Esophagus muscularis mucosa (tissue), 4 donors: Measurements from ENCODE around the gene SLC24A3. TPM values are rescaled to one million over a fixed set of nuclear protein-coding genes. Genes with fewer than 3 reads are reported as not detected.

Experiments
- DNase-seq: peaks from one replicate; pipeline ENCODE4 v3.0.0-alpha.2; 2017; ENCODE audit errors: extremely low spot score
- H3K27ac ChIP-seq, 4 donors: fragments of 200-600 bp; sonication (generic); replicated peaks in 1 of 4; 1 replicate in 3 of 4; 2 replicates in 1 of 4; pipeline ENCODE4 v1.5.1; 2016 to 2019; ENCODE audit warnings: mild to moderate bottlenecking in 1 of 4
- H3K27me3 ChIP-seq, 4 donors: fragments of 200-600 bp; sonication (generic); one replicate each; pipeline versions ENCODE4 v1.5.1 to v1.6.0; 2016 to 2019
- H3K36me3 ChIP-seq, 4 donors: fragments of 200-600 bp; sonication (generic); one replicate each; pipeline ENCODE4 v1.5.1; 2016 to 2019
- H3K4me1 ChIP-seq, 4 donors: fragments of 200-600 bp; sonication (generic); one replicate each; pipeline ENCODE4 v1.5.1; 2016 to 2019
- H3K4me3 ChIP-seq, 4 donors: fragments of 200-600 bp; sonication (generic); 1 replicate in 2 of 4; 2 replicates in 2 of 4; pipeline ENCODE4 v1.5.1; 2016 to 2019; ENCODE audit warnings: mild to moderate bottlenecking in 4 of 4, moderate library complexity in 1 of 4
- H3K9me3 ChIP-seq, 4 donors: fragments of 200-600 bp; sonication (generic); 1 replicate in 3 of 4; 2 replicates in 1 of 4; pipeline ENCODE4 v1.5.1; 2016 to 2019
- EP300 ChIP-seq: sonication (generic); formaldehyde crosslinking; IDR thresholded peaks from one replicate; pipeline ENCODE4 v1.6.1; 2017; ENCODE audit warnings: antibody characterized with exemption
- POLR2A ChIP-seq: fragments of 450-650 bp; IDR thresholded peaks from one replicate; pipeline ENCODE4 v1.6.1; 2017; ENCODE audit warnings: antibody characterized with exemption, moderate library complexity, mild to moderate bottlenecking, low read depth
- POLR2AphosphoS5 ChIP-seq, 2 donors: sonication (generic); formaldehyde crosslinking; IDR thresholded peaks; one replicate each; pipeline ENCODE4 v1.6.1; 2017; ENCODE audit warnings: antibody characterized with exemption in 2 of 2
- WGBS: methylation state at CpG from one replicate; pipeline ENCODE4 v1.1.5; 2018; 5-methylcytosine and 5-hydroxymethylcytosine counted together
- intact Hi-C: fragments of 100-400 bp; cut with DNase I; formaldehyde crosslinking; loops from one replicate; pipeline ENCODE4 v1.15.1; 2023
- total RNA-seq, 4 donors: library from RNA; depleted of rRNA; stranded (reverse); fragments of >200 nt; gene quantifications; one replicate each; pipeline versions ENCODE4 v1.1.0 to v1.2.1, GENCODE V29; 2016
- TF ChIP-seq, protein P1 (sequence below), 3 experiments: fragments of 200-600 bp in 2 of 3; fragments of 450-650 bp in 1 of 3; sonication (generic) in 2 of 3; IDR thresholded peaks; one replicate each; pipeline ENCODE4 v1.5.1; 2017 to 2019; ENCODE audit warnings: antibody characterized with exemption in 3 of 3, mild to moderate bottlenecking in 2 of 3, moderate library complexity in 1 of 3

The SLC24A3 gene
- total RNA-seq, 4 donors from 2014 or later, result 4.6 to 11.5 (median 6.6) TPM

- intact Hi-C loops, result no loop called here
These were observed 335.1 kb downstream of the SLC24A3 start for GRCh38 chr20:19547547-19547946.

DNA sequence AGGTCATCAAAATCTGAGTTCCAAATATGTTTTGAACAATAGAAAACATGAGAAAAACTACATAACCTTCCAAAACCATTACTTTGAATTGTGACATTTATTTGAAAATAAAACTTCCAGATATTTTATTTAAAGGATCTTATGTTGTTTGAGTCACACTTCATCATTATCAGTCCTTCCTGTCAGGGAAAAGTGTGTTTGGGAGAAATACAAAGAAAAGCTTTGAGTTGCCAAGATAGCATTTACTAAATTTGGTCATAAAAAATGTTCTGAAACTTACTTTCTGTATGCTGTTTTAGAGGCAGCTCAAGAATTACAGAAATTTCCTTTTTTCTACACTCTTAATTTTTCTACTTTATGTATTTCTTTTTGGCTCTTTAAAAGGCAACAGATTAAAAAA lies 337.5 kb downstream of the SLC24A3 start:
- no peaks in the 10 kb centered on the region for H3K27me3 ChIP-seq
- H3K36me3 ChIP-seq, result no peaks in the 10 kb centered on the region
- DNase-seq, result no peak
- TF ChIP-seq EP300 (no peak), POLR2AphosphoS5 (IDR thresholded peaks at IDR 0.05) (no peak), POLR2A (no peak)
- TF ChIP-seq, protein P1, sequence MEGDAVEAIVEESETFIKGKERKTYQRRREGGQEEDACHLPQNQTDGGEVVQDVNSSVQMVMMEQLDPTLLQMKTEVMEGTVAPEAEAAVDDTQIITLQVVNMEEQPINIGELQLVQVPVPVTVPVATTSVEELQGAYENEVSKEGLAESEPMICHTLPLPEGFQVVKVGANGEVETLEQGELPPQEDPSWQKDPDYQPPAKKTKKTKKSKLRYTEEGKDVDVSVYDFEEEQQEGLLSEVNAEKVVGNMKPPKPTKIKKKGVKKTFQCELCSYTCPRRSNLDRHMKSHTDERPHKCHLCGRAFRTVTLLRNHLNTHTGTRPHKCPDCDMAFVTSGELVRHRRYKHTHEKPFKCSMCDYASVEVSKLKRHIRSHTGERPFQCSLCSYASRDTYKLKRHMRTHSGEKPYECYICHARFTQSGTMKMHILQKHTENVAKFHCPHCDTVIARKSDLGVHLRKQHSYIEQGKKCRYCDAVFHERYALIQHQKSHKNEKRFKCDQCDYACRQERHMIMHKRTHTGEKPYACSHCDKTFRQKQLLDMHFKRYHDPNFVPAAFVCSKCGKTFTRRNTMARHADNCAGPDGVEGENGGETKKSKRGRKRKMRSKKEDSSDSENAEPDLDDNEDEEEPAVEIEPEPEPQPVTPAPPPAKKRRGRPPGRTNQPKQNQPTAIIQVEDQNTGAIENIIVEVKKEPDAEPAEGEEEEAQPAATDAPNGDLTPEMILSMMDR (IDR thresholded peaks at IDR 0.05), result no peak
- H3K27ac ChIP-seq, result no peak overlapping the region
- H3K4me3 ChIP-seq, result no peak overlapping the region
- H3K4me1 ChIP-seq, result peaks cover 3 to 16% (median 11%) of the 10 kb centered on the region in 4 donors
- intact Hi-C loops, result no loop called here
- no peaks in the 10 kb centered on the region for H3K9me3 ChIP-seq

More at GRCh38 chr20:19547547-19547946, 335.1 kb downstream of the SLC24A3 start:
- TF ChIP-seq EP300, result no peak
- TF ChIP-seq POLR2A, result no peak
- no peak for TF ChIP-seq POLR2AphosphoS5 (IDR thresholded peaks at IDR 0.05)
- TF ChIP-seq, protein P1 (IDR thresholded peaks at IDR 0.05), result no peak
- Histone ChIP-seq H3K27me3 (no peaks in the 10 kb centered on the region), H3K4me1 (peaks cover 3 to 12% (median 10%) of the 10 kb centered on the region in 4 donors), H3K4me3 (no peak overlapping the region), H3K36me3 (no peaks in the 10 kb centered on the region), H3K9me3 (no peaks in the 10 kb centered on the region), H3K27ac (no peak overlapping the region)
- 69% methylated on average over 4 of the region's 4 CpGs for WGBS
- no peak for DNase-seq

DNA sequence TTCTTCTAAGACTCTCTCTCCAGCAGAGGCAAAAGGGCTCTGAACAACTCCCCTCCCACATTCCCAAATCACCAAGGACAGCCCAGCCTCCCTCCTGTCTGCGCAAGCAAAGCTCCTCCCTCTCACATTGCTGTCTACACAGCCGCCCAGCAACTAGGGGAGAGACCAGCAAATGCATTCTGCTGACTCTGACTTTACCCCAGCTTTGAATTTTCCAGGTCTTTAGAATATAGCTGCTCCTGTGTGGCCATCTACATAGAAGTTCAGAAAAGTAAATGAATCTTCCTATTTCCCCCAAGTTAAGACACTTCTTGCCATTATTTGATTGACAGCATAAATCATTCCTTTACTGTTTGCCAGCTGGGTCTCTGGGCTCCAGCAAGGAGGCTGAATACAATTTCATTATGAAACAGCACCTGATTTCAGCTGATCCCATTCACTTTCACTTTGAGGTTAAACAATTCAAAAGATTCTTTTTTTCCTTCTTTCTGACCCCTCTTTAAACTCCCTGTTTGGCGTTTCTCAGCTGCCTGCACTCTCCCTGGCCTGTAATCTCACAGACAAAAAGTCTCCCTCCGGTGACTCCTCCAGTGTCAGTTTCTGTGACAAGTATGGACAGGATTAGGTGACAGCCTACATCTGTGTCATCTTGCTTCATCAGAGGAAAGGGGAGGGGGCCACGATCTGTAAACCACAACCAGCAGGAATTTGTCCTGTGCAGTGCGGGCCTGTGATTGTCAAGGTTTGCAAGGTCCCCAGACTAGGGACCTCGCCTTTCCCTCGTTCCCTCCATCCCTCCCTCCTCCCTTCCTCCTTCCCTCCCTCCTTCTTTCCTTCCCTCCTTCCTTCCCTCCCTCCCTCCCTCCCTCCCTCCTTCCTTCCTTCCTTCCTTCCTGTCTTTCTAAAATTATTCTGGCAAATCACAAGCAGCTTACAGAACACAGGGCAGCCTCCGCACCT lies 340.1 kb downstream of the SLC24A3 start:
- no peak overlapping the region for H3K4me3 ChIP-seq

DNA sequence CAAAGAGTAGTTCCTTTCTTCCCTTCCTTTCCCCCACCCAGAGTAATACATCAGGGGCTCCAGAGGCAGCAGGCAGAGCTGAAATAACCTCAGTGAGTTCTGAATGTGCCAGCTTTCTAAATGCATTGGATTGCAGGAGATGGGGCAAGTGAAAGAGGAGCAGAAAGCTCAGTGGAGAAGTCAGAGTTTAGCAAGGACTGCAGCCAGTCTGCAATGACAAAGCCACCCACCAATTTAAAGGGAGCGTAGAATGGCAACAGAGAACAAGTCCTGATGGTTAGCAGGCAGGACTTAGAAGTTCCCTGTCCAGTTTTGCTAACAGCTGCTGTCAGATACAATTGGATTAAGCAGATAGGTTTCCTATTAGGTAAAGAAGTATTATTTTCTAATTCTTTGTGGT lies 342.2 kb downstream of the SLC24A3 start:
- Histone ChIP-seq H3K27me3 (no peaks in the 10 kb centered on the region), H3K27ac (no peak overlapping the region), H3K4me3 (no peak overlapping the region), H3K4me1 (peaks cover 3 to 16% (median 11%) of the 10 kb centered on the region in 4 donors), H3K9me3 (no peaks in the 10 kb centered on the region), H3K36me3 (no peaks in the 10 kb centered on the region)
- 69% methylated on average over 1 of the region's 1 CpG for WGBS
- no peak for DNase-seq
- TF ChIP-seq POLR2A, result no peak
- no peak for TF ChIP-seq POLR2AphosphoS5 (IDR thresholded peaks at IDR 0.05)
- TF ChIP-seq, protein P1 (IDR thresholded peaks at IDR 0.05), result no peak
- no peak for TF ChIP-seq EP300
- intact Hi-C loops, result no loop called here

More for the DNA sequence above, 340.1 kb downstream of the SLC24A3 start:
- intact Hi-C loops, result no loop called here
- peaks cover 3 to 16% (median 11%) of the 10 kb centered on the region in 4 donors for H3K4me1 ChIP-seq
- H3K27me3 ChIP-seq, result no peaks in the 10 kb centered on the region
- 61% methylated on average over 9 of the region's 9 CpGs for WGBS
- no peaks in the 10 kb centered on the region for H3K36me3 ChIP-seq
- no peaks in the 10 kb centered on the region for H3K9me3 ChIP-seq
- no peak for DNase-seq
- TF ChIP-seq, protein P1 (IDR thresholded peaks at IDR 0.05), result no peak
- TF ChIP-seq POLR2A (no peak), POLR2AphosphoS5 (IDR thresholded peaks at IDR 0.05) (peak; percentile 16 to 41)
- H3K27ac ChIP-seq, result peak overlapping the region in 2 of 4 donors; percentile 31 to 40
